Mucosa of rectum (tissue), 2 donors: ENCODE data around the gene KCNA1.

Source experiments
- H3K27ac ChIP-seq, 2 donors: one replicate each; pipeline ENCODE4 v1.7.0; 2013; ENCODE audit warnings: inconsistent platforms in 2 of 2, low read depth in 2 of 2, low read length in 2 of 2
- H3K27me3 ChIP-seq, 2 donors: one replicate each; pipeline ENCODE4 v1.7.0; 2013; ENCODE audit warnings: low read length in 2 of 2; ENCODE audit not compliant: control insufficient read depth in 2 of 2, insufficient read depth in 2 of 2
- H3K36me3 ChIP-seq, 2 donors: one replicate each; pipeline ENCODE4 v1.7.0; 2013; ENCODE audit warnings: low read length in 2 of 2; ENCODE audit not compliant: control insufficient read depth in 2 of 2, insufficient read depth in 2 of 2
- H3K4me1 ChIP-seq, 2 donors: one replicate each; pipeline ENCODE4 v1.7.0; 2013; ENCODE audit warnings: low read length in 2 of 2, mild to moderate bottlenecking in 1 of 2; ENCODE audit not compliant: control insufficient read depth in 2 of 2, insufficient read depth in 2 of 2
- H3K4me3 ChIP-seq, 2 donors: one replicate each; pipeline ENCODE4 v1.7.0; 2013; ENCODE audit warnings: low read length in 2 of 2
- H3K9ac ChIP-seq, 2 donors: one replicate each; pipeline ENCODE4 v1.7.0; 2013; ENCODE audit warnings: low read length in 2 of 2, low read depth in 1 of 2, mild to moderate bottlenecking in 1 of 2
- H3K9me3 ChIP-seq, 2 donors: one replicate each; pipeline ENCODE4 v1.7.0; 2013; ENCODE audit warnings: low read length in 2 of 2; ENCODE audit not compliant: control insufficient read depth in 2 of 2
- donor health status: healthy.
- donor health status: Normal muscosa, but diverticular disease.

The KCNA1 gene

DNA sequence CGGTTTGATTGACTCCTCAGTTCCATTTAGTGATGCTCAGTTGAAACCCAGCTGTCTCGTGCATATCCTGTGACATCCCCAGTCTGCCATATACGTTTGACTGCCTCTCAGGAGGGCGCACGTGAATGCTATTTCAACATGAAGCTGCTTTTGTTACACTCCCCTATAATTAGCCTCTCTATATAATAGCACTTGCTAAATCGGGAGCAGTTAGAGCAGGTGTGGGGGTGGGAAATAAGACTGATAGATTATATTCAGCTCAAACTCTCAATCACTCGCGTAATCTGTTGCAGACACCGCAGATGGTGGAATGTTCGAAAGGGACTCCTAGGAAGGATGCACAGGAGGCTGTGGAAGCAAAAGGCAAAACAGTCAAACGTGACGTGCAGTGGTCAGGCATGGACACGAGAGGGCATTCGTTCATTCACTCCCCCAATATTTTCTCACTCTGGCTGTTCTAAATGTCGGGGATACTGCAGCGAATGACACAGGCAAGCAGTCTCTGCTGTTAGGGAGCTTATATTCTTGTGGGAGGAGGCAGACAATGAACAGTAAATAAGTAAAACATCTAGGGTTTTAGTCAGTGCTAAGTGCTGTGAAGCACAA lies 29.8 kb downstream of the KCNA1 start:
- H3K27ac ChIP-seq, result no peak overlapping the region
- no peak overlapping the region for H3K9ac ChIP-seq
- peaks cover 0 to 3% of the 10 kb centered on the region in 2 donors for H3K27me3 ChIP-seq
- no peaks in the 10 kb centered on the region for H3K4me1 ChIP-seq
- H3K9me3 ChIP-seq, result no peaks in the 10 kb centered on the region
- no peaks in the 10 kb centered on the region for H3K36me3 ChIP-seq
- no peak overlapping the region for H3K4me3 ChIP-seq

DNA sequence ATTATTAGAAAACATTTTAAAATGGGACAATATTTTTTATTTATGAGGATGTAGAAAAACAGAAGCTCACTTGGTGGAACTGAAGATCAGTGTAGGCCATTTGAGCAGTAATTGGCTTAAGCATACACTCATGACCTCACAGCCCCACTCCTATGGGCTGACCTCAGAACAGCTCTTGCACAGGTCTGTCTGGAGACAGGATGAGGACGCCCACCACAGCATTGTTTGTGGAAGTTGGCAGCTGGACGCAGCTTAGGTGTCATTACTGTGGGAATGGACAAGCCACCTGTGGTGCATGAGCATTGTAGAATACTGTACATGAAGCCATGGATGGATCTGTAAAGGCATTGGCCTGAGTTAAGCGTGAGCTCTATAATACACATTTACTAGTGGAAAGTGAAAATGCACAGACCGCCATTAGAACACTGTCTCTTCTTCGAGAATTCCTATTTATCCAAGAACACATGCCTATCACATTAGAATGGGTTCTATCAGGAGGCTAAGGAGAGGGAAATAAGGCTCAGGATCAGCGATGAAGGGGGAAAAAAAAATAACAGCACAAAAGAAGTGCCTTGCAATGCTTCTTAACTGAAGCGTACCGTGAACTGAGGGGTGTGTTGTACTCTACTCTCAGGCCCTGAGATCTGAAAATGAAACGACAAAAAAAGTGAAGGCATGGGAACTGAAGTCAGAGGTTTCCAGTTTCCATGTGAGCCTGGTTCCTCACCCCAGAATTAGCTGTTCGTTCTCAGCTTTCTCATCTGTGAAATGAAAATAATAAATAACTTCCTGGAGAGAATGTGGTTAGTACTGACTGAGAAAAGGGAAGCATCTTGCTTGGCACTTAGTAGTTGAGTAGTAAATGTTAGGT lies 33.6 kb downstream of the KCNA1 start:
- no peaks in the 10 kb centered on the region for H3K9me3 ChIP-seq
- no peak overlapping the region for H3K9ac ChIP-seq
- H3K27ac ChIP-seq, result no peak overlapping the region
- H3K27me3 ChIP-seq, result no peaks in the 10 kb centered on the region
- no peak overlapping the region for H3K4me3 ChIP-seq
- no peaks in the 10 kb centered on the region for H3K36me3 ChIP-seq
- no peaks in the 10 kb centered on the region for H3K4me1 ChIP-seq

GRCh38 chr12:4943938-4944284 lies 34.2 kb downstream of the KCNA1 start:
- Histone ChIP-seq H3K9ac (no peak overlapping the region), H3K4me1 (no peaks in the 10 kb centered on the region), H3K27ac (no peak overlapping the region), H3K36me3 (no peaks in the 10 kb centered on the region), H3K27me3 (peaks cover 0 to 1% of the 10 kb centered on the region in 2 donors), H3K4me3 (no peak overlapping the region), H3K9me3 (no peaks in the 10 kb centered on the region)

GRCh38 chr12:4947253-4947652 lies 37.5 kb downstream of the KCNA1 start:
- no peaks in the 10 kb centered on the region for H3K4me1 ChIP-seq
- no peaks in the 10 kb centered on the region for H3K9me3 ChIP-seq
- peaks cover 0 to 2% of the 10 kb centered on the region in 2 donors for H3K27me3 ChIP-seq
- no peak overlapping the region for H3K9ac ChIP-seq
- H3K36me3 ChIP-seq, result no peaks in the 10 kb centered on the region
- H3K4me3 ChIP-seq, result no peak overlapping the region
- no peak overlapping the region for H3K27ac ChIP-seq

DNA sequence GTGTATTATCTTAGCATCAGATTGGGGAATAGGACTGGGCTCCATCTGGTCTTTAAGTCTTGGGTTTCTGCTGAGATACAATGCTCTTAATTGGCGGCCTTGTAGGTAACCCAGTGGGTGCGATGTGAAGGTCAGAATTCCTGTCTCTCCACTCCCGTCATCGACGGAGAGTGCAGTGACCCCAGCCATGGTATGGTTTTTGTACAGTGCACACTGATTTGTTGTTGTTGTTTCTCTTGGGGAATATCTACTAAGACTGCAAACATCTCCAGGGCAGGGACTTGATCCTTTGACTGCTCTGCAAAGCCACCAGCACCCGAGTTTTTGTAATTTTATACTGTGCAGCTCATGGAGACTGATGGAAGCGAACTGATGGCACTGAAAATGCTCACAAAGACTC lies 41.4 kb downstream of the KCNA1 start:
- Histone ChIP-seq H3K9ac (no peak overlapping the region), H3K27me3 (peaks cover 5 to 19% of the 10 kb centered on the region in 2 donors), H3K4me3 (no peak overlapping the region), H3K27ac (no peak overlapping the region), H3K36me3 (no peaks in the 10 kb centered on the region), H3K4me1 (no peaks in the 10 kb centered on the region), H3K9me3 (no peaks in the 10 kb centered on the region)

DNA sequence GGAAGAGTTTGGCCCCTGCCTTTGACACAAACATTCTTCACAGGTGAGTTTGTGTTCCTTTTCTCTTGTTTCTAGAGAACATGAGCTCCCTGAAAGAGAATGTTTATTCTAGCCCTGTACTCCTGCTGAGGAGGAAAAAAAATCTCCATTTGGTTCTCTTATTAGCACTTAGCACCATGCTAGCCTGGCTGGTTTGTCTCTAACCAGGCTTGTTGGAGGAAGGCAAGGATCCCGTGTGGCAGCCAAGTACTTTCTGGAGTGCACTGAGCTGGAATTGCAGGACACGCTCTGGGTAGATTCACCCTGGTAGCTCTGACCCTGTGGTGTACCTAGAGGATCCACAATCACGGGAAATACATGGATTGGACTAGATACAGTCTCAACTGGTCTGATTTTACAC lies 41.9 kb downstream of the KCNA1 start:
- H3K27ac ChIP-seq, result no peak overlapping the region
- no peaks in the 10 kb centered on the region for H3K9me3 ChIP-seq
- H3K4me3 ChIP-seq, result no peak overlapping the region
- H3K4me1 ChIP-seq, result no peaks in the 10 kb centered on the region
- H3K9ac ChIP-seq, result no peak overlapping the region
- H3K27me3 ChIP-seq, result peaks cover 5 to 22% of the 10 kb centered on the region in 2 donors
- no peaks in the 10 kb centered on the region for H3K36me3 ChIP-seq

GRCh38 chr12:4954621-4955354 lies 45.1 kb downstream of the KCNA1 start:
- Histone ChIP-seq H3K4me1 (no peaks in the 10 kb centered on the region), H3K9ac (no peak overlapping the region), H3K27me3 (peaks cover 5 to 20% of the 10 kb centered on the region in 2 donors), H3K36me3 (no peaks in the 10 kb centered on the region), H3K4me3 (no peak overlapping the region), H3K27ac (no peak overlapping the region), H3K9me3 (no peaks in the 10 kb centered on the region)

GRCh38 chr12:4956054-4956453 lies 46.3 kb downstream of the KCNA1 start:
- Histone ChIP-seq H3K27me3 (peaks cover 5 to 27% of the 10 kb centered on the region in 2 donors), H3K9ac (no peak overlapping the region), H3K4me3 (no peak overlapping the region), H3K9me3 (no peaks in the 10 kb centered on the region), H3K36me3 (no peaks in the 10 kb centered on the region), H3K4me1 (no peaks in the 10 kb centered on the region), H3K27ac (no peak overlapping the region)

- no peaks in the 10 kb centered on the region for H3K9me3 ChIP-seq
- no peaks in the 10 kb centered on the region for H3K36me3 ChIP-seq
- no peak overlapping the region for H3K9ac ChIP-seq
- peaks cover 5 to 29% of the 10 kb centered on the region in 2 donors for H3K27me3 ChIP-seq
- H3K27ac ChIP-seq, result no peak overlapping the region
- no peaks in the 10 kb centered on the region for H3K4me1 ChIP-seq
- H3K4me3 ChIP-seq, result no peak overlapping the region
Measured at GRCh38 chr12:4956968-4957367, 47.3 kb downstream of the KCNA1 start.

DNA sequence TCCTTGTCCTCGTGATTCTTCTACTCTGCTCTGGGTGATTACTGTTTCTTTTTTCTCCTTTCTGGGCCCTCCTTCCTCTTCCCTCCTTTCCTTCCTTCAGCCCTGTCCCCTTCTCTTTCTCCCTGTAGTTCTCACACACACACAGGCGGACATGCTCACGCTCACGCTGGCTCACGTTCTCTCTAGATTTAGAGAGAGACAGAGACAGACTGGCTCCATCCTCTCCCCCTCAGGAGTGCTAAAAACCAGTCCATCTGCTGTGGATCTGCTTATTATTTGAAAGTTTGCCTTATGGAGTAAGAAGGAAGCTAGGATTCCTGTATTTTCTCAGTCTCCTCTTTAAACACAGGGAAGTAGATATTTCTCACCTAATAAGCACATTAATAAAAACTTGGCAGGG lies 48.1 kb downstream of the KCNA1 start:
- no peaks in the 10 kb centered on the region for H3K9me3 ChIP-seq
- peaks cover 9 to 30% of the 10 kb centered on the region in 2 donors for H3K27me3 ChIP-seq
- no peak overlapping the region for H3K4me3 ChIP-seq
- no peak overlapping the region for H3K9ac ChIP-seq
- H3K36me3 ChIP-seq, result no peaks in the 10 kb centered on the region
- H3K4me1 ChIP-seq, result no peaks in the 10 kb centered on the region
- H3K27ac ChIP-seq, result no peak overlapping the region
